Ishikawa (cell line): ENCODE data around the gene SIAH2.
A peak's percentile ranks its signal among the peaks of the same experiment; 100 is the strongest.

ENCODE experiments used
- CEBPB ChIP-seq: IDR thresholded peaks from 2 replicates; pipeline ENCODE4 v1.6.1; 2012
- CREB1 ChIP-seq: IDR thresholded peaks from 2 replicates; pipeline ENCODE4 v1.6.1; 2012; ENCODE audit warnings: low read depth
- EGR1 ChIP-seq: IDR thresholded peaks from 2 replicates; pipeline ENCODE4 v1.6.1; 2012
- EP300 ChIP-seq: IDR thresholded peaks from 2 replicates; pipeline ENCODE4 v1.6.1; 2012; ENCODE audit warnings: borderline replicate concordance
- FOXM1 ChIP-seq: IDR thresholded peaks from 2 replicates; pipeline ENCODE4 v1.6.1; 2012; ENCODE audit warnings: low read depth, borderline replicate concordance
- MAX ChIP-seq: IDR thresholded peaks from 2 replicates; pipeline ENCODE4 v1.6.1; 2012
- NFIC ChIP-seq: IDR thresholded peaks from 2 replicates; pipeline ENCODE4 v1.6.1; 2012
- RAD21 ChIP-seq: IDR thresholded peaks from 2 replicates; pipeline ENCODE4 v1.6.1; 2012; ENCODE audit warnings: low read depth
- TAF1 ChIP-seq: IDR thresholded peaks from 2 replicates; pipeline ENCODE4 v1.6.1; 2012; ENCODE audit warnings: low read depth, mild to moderate bottlenecking
- TCF12 ChIP-seq: IDR thresholded peaks from 2 replicates; pipeline ENCODE4 v1.6.1; 2012; ENCODE audit warnings: low read depth
- TEAD4 ChIP-seq: IDR thresholded peaks from 2 replicates; pipeline ENCODE4 v1.6.1; 2012
- USF1 ChIP-seq: IDR thresholded peaks from 2 replicates; pipeline ENCODE4 v1.6.1; 2012
- YY1 ChIP-seq: IDR thresholded peaks from 2 replicates; pipeline ENCODE4 v1.6.1; 2012; ENCODE audit warnings: low read depth
- ZBTB7A ChIP-seq: IDR thresholded peaks from 2 replicates; pipeline ENCODE4 v1.6.1; 2012; ENCODE audit warnings: low read depth
- TF ChIP-seq, protein P1 (sequence below): IDR thresholded peaks from 2 replicates; pipeline ENCODE4 v1.6.1; 2012; ENCODE audit warnings: low read depth, mild to moderate bottlenecking

SIAH2 gene

DNA sequence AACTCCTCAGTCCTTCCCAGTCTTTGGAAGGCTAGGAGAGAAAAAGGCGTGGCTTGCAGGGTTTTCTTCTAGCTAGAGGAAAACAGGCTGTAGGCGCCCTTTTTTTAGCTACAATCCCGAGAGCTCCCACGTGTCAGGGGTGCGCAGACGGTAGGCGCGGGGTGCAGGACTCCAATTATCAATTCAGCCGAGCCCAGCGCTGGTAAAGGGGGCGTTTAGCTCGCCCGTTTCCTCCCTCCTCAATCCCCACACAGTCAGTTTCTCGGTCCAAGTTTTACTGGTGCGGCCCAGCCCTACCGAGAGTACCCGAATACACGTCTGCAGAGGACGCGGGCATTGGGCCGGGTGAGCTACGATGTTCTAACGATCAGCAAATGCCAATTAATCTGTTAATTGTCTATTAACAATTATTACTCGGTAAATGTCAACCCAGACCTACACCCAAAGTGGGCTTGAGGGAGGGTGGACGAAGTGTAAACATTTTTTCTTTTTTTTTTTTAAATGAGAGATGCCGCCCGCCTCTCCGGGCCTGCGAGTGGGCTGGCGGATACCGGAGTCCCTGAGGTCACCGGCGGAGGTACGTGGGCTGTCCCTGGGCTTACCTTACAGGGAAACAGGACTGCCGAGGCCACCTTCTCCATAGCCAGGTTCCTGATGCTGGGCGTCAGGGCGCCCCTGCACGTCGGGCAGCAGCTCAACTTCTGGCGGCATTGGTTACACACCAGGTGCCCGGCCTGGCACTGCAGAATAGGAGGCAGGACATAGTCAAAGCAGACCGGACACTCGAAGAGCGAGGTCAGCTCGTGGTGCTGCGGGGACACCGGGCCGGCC, 923 bp downstream of the SIAH2 start:
- TF ChIP-seq EP300, result no peak
- TF ChIP-seq RAD21, result no peak
- no peak for TF ChIP-seq TEAD4
- TF ChIP-seq MAX, result peak; percentile 85
- TF ChIP-seq, protein P1, sequence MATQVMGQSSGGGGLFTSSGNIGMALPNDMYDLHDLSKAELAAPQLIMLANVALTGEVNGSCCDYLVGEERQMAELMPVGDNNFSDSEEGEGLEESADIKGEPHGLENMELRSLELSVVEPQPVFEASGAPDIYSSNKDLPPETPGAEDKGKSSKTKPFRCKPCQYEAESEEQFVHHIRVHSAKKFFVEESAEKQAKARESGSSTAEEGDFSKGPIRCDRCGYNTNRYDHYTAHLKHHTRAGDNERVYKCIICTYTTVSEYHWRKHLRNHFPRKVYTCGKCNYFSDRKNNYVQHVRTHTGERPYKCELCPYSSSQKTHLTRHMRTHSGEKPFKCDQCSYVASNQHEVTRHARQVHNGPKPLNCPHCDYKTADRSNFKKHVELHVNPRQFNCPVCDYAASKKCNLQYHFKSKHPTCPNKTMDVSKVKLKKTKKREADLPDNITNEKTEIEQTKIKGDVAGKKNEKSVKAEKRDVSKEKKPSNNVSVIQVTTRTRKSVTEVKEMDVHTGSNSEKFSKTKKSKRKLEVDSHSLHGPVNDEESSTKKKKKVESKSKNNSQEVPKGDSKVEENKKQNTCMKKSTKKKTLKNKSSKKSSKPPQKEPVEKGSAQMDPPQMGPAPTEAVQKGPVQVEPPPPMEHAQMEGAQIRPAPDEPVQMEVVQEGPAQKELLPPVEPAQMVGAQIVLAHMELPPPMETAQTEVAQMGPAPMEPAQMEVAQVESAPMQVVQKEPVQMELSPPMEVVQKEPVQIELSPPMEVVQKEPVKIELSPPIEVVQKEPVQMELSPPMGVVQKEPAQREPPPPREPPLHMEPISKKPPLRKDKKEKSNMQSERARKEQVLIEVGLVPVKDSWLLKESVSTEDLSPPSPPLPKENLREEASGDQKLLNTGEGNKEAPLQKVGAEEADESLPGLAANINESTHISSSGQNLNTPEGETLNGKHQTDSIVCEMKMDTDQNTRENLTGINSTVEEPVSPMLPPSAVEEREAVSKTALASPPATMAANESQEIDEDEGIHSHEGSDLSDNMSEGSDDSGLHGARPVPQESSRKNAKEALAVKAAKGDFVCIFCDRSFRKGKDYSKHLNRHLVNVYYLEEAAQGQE, result no peak

DNA sequence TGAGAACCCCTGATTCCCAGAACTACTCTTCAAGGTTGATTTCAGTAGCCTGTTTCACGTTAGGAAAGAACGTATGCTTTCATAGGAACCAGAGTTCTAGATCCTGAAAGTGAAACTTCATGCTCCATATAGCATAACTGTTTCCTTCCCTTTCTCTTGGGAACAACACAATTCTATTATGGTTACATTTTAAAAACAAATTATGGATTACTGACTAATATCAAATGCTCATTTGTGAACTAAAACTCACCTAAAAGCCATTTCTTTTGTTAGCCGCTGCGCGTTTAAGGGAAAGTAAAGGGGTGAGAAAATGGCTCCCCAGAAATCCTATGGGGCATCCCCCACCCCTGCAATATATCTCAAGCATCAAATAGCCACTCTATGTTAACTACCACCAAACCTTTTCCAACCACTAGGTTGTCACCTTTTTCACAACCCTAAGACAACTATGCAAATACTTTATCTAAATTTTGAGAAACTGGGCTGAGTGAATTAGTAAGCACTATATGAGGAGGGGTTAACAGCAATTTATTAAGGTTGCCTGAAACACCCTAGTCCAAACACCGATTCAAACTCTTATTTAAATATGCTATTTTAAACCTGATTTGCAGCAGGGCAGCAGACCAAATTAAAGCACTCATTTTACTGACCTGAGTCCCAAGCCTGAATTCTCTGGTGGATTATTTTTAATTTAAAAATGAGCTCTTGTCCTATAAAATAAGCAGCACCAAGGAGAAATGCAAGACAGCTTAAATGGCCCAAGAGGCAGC, 2.4 kb downstream of the SIAH2 start:
- TF ChIP-seq, protein P1, result no peak

DNA sequence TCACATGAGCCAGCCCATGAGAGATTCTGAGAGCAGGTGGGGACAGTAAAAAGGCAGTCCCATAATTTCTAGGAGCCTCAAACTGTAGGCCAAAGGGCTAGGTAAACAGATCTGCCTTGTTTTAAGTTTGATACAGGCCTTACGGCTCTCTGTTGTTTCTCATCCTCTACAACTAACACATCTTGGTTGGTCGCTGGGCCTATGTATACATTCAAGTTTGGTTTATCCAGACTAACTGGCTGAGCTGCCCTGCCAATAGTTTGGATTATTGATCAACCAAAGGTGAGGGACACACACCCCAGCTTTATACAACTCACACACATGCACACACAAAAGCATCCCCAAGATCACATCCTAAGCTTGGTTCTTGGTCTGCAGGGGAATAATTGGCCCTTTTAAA, 3.0 kb downstream of the SIAH2 start:
- TF ChIP-seq MAX (no peak), CREB1 (no peak), USF1 (no peak), ZBTB7A (no peak), FOXM1 (no peak)

DNA sequence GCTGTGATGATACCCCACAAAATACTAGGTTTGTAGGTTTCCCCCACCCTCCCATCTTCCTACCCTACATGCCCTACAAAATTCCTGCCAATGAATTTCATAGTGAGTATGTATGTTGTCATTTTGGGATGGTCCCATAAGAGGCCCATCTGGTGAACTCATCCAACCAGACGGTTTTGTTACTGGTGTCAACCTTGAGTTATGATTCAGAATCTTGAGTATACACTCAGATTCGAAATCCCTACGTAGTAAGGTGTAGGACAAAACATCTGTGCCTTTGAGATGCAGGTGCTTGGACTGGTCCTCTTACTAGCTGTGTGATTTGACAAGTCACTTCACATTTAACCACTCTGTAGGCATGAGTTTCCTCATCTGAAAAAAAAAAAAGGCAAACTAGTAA, 3.6 kb downstream of the SIAH2 start:
- TF ChIP-seq, protein P1, result no peak
- TF ChIP-seq MAX (no peak), NFIC (no peak), FOXM1 (no peak), CREB1 (no peak), ZBTB7A (no peak), TCF12 (no peak), TAF1 (no peak), USF1 (no peak), CEBPB (no peak), YY1 (no peak)

DNA sequence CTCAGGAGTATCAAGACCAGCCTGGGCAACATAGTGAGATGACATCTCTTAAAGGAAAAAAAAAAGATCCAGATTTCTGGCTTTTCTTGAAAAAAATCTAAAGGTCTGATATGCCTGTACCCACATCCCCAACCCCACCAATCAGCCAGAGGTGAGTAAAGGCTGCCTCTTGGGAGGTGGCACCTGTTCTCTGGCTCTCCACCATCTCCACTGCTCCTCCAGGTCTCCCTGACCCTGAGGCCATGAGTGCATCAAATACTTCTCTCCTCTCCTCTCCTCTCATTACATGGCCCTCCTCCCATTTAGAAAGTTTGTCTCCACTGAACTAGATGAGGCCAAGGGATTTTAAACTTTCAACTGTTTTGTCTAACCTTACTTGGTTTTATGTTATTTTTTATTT, 5.2 kb downstream of the SIAH2 start:
- TF ChIP-seq CREB1, result no peak
- no peak for TF ChIP-seq EGR1
- TF ChIP-seq YY1, result no peak
- TF ChIP-seq TCF12, result no peak
- TF ChIP-seq, protein P1, result no peak
